SK-N-MC (cell line): ENCODE measurements around the gene CRTC2.

Experiments used
- EZH2 ChIP-seq: fragments of 200-600 bp; sonication (generic); IDR thresholded peaks from one replicate; pipeline ENCODE4 v1.6.1; 2017; ENCODE audit warnings: antibody characterized with exemption
- FOXP2 ChIP-seq: optimal IDR thresholded peaks from 2 replicates; pipeline ENCODE3; 2011; ENCODE audit warnings: mild to moderate bottlenecking, moderate library complexity; ENCODE audit not compliant: insufficient read depth; ENCODE audit errors: extremely low read length, control extremely low read depth
- POLR2AphosphoS5 ChIP-seq: IDR thresholded peaks from 2 replicates; pipeline ENCODE4 v1.6.1; 2012; ENCODE audit warnings: mild to moderate bottlenecking, low read depth, low read length, borderline replicate concordance

GRCh38 chr1:153968972-153969371, 10.6 kb upstream of the CRTC2 start:
- no peak for TF ChIP-seq EZH2
- no peak for TF ChIP-seq POLR2AphosphoS5
- TF ChIP-seq FOXP2 = no peak
